ENCODE measurements around the gene HSPA14. TPM values are rescaled to one million over a fixed set of nuclear protein-coding genes. Genes with fewer than 3 reads are reported as not detected.

Gene HSPA14
- total and polyA plus RNA-seq, 2 of the 8 experiments (the other 6 are each of a cell fraction or from before 2014, with no cell fraction given), result 20.5 to 36.4 TPM

- TF ChIP-seq, protein P1, sequence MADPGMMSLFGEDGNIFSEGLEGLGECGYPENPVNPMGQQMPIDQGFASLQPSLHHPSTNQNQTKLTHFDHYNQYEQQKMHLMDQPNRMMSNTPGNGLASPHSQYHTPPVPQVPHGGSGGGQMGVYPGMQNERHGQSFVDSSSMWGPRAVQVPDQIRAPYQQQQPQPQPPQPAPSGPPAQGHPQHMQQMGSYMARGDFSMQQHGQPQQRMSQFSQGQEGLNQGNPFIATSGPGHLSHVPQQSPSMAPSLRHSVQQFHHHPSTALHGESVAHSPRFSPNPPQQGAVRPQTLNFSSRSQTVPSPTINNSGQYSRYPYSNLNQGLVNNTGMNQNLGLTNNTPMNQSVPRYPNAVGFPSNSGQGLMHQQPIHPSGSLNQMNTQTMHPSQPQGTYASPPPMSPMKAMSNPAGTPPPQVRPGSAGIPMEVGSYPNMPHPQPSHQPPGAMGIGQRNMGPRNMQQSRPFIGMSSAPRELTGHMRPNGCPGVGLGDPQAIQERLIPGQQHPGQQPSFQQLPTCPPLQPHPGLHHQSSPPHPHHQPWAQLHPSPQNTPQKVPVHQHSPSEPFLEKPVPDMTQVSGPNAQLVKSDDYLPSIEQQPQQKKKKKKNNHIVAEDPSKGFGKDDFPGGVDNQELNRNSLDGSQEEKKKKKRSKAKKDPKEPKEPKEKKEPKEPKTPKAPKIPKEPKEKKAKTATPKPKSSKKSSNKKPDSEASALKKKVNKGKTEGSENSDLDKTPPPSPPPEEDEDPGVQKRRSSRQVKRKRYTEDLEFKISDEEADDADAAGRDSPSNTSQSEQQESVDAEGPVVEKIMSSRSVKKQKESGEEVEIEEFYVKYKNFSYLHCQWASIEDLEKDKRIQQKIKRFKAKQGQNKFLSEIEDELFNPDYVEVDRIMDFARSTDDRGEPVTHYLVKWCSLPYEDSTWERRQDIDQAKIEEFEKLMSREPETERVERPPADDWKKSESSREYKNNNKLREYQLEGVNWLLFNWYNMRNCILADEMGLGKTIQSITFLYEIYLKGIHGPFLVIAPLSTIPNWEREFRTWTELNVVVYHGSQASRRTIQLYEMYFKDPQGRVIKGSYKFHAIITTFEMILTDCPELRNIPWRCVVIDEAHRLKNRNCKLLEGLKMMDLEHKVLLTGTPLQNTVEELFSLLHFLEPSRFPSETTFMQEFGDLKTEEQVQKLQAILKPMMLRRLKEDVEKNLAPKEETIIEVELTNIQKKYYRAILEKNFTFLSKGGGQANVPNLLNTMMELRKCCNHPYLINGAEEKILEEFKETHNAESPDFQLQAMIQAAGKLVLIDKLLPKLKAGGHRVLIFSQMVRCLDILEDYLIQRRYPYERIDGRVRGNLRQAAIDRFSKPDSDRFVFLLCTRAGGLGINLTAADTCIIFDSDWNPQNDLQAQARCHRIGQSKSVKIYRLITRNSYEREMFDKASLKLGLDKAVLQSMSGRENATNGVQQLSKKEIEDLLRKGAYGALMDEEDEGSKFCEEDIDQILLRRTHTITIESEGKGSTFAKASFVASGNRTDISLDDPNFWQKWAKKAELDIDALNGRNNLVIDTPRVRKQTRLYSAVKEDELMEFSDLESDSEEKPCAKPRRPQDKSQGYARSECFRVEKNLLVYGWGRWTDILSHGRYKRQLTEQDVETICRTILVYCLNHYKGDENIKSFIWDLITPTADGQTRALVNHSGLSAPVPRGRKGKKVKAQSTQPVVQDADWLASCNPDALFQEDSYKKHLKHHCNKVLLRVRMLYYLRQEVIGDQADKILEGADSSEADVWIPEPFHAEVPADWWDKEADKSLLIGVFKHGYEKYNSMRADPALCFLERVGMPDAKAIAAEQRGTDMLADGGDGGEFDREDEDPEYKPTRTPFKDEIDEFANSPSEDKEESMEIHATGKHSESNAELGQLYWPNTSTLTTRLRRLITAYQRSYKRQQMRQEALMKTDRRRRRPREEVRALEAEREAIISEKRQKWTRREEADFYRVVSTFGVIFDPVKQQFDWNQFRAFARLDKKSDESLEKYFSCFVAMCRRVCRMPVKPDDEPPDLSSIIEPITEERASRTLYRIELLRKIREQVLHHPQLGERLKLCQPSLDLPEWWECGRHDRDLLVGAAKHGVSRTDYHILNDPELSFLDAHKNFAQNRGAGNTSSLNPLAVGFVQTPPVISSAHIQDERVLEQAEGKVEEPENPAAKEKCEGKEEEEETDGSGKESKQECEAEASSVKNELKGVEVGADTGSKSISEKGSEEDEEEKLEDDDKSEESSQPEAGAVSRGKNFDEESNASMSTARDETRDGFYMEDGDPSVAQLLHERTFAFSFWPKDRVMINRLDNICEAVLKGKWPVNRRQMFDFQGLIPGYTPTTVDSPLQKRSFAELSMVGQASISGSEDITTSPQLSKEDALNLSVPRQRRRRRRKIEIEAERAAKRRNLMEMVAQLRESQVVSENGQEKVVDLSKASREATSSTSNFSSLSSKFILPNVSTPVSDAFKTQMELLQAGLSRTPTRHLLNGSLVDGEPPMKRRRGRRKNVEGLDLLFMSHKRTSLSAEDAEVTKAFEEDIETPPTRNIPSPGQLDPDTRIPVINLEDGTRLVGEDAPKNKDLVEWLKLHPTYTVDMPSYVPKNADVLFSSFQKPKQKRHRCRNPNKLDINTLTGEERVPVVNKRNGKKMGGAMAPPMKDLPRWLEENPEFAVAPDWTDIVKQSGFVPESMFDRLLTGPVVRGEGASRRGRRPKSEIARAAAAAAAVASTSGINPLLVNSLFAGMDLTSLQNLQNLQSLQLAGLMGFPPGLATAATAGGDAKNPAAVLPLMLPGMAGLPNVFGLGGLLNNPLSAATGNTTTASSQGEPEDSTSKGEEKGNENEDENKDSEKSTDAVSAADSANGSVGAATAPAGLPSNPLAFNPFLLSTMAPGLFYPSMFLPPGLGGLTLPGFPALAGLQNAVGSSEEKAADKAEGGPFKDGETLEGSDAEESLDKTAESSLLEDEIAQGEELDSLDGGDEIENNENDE (IDR thresholded peaks at IDR 0.05; ENCODE audit: insufficient replicate concordance, low read length), result no peak
- no peak for TF ChIP-seq RXRA (IDR thresholded peaks at IDR 0.05; ENCODE audit: insufficient read depth, low read depth, low read length)
- TF ChIP-seq POLR2AphosphoS5 (IDR thresholded peaks at IDR 0.05; ENCODE audit: low read depth, low read length), result no peak
- TF ChIP-seq POU5F1 (IDR thresholded peaks at IDR 0.05; ENCODE audit: low read depth, low read length), result no peak
- TF ChIP-seq TEAD4 (IDR thresholded peaks at IDR 0.05; ENCODE audit: low read depth, low read length), result no peak
- no peak for TF ChIP-seq SAP30 (IDR thresholded peaks at IDR 0.05; ENCODE audit: insufficient read depth, insufficient replicate concordance, low read length)
- TF ChIP-seq JUN (IDR thresholded peaks at IDR 0.05; ENCODE audit: low read depth, low read length), result no peak
Measured at GRCh38 chr10:14803827-14804226, 34.3 kb upstream of the HSPA14 start (continued).

All from H1 (cell line).